Measurements from ENCODE around the gene DNAH7. TPM values are rescaled to one million over a fixed set of nuclear protein-coding genes. Genes with fewer than 3 reads are reported as not detected.

The DNAH7 gene
- total RNA-seq, 1 experiment from 2014 or later: 0.09 TPM

DNA sequence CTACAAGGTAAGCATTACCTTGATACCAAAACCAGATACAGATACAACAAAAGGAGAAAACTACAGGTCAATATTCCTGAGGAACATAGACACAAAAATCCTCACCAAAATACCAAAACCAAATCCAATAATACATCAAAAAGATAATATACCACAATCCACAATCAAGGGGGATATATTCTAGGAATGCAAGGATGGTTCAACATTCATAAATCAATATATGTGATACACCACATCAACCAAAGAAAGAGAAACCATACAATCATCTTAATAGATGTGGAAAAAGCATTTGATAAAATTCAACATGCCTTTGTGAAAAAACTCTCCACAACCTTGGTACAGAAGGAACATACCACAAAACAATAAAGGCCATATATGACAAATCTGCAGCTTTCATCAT lies 28.4 kb downstream of the DNAH7 start:
- no peaks in the 10 kb centered on the region for H3K23me2 ChIP-seq (ENCODE audit: insufficient read length, low read depth, low read length, poor library complexity, severe bottlenecking)
- no peaks in the 10 kb centered on the region for H3K27me3 ChIP-seq (ENCODE audit: insufficient read depth, low read length)
- Mint-ChIP-seq H3K27ac (no peak overlapping the region; a peak in 1 of 7 replicates), H3K4me3 (no peak overlapping the region), H3K9me3 (peaks cover 0 to 14% of the 10 kb centered on the region in 2 experiments; a peak in 4 of 5 replicates), H3K4me1 (no peaks in the 10 kb centered on the region), H3K36me3 (ENCODE audit: insufficient read depth in 1 of 3, low read depth in 3 of 3) (peaks cover 0 to 2% (median 0%) of the 10 kb centered on the region in 3 experiments; a peak in 1 of 7 replicates), H3K27me3 (ENCODE audit: low read depth) (no peaks in the 10 kb centered on the region)
- H3K79me1 ChIP-seq (ENCODE audit: insufficient read depth, low read depth, low read length, poor library complexity, severe bottlenecking): no peaks in the 10 kb centered on the region
- H2BK12ac ChIP-seq (ENCODE audit: insufficient read length, low read depth, low read length): no peak overlapping the region
- no peak overlapping the region for H3K4me2 ChIP-seq (ENCODE audit: insufficient read depth, insufficient read length, low read length)
- H3T11ph ChIP-seq (ENCODE audit: low read length): no peak overlapping the region
- no peak overlapping the region for H2AK5ac ChIP-seq (ENCODE audit: insufficient read length, low read length)
- no peak overlapping the region for H3K27ac ChIP-seq (ENCODE audit: insufficient read length, low read depth, low read length)
- H3K4me1 ChIP-seq (ENCODE audit: insufficient read depth, low read length): no peaks in the 10 kb centered on the region
- DNase-seq: no peak
- H4K91ac ChIP-seq (ENCODE audit: insufficient read length, low read depth, low read length): no peak overlapping the region
- no peak overlapping the region for H3K9ac ChIP-seq (ENCODE audit: extremely low read depth, insufficient read length, low read length)
- TF ChIP-seq, protein P1, sequence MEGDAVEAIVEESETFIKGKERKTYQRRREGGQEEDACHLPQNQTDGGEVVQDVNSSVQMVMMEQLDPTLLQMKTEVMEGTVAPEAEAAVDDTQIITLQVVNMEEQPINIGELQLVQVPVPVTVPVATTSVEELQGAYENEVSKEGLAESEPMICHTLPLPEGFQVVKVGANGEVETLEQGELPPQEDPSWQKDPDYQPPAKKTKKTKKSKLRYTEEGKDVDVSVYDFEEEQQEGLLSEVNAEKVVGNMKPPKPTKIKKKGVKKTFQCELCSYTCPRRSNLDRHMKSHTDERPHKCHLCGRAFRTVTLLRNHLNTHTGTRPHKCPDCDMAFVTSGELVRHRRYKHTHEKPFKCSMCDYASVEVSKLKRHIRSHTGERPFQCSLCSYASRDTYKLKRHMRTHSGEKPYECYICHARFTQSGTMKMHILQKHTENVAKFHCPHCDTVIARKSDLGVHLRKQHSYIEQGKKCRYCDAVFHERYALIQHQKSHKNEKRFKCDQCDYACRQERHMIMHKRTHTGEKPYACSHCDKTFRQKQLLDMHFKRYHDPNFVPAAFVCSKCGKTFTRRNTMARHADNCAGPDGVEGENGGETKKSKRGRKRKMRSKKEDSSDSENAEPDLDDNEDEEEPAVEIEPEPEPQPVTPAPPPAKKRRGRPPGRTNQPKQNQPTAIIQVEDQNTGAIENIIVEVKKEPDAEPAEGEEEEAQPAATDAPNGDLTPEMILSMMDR (conservative IDR thresholded peaks at IDR 0.05): no peak
- no peaks in the 10 kb centered on the region for H4K20me1 ChIP-seq (ENCODE audit: control insufficient read depth, insufficient read depth, insufficient read length)
- no peaks in the 10 kb centered on the region for H3K9me3 ChIP-seq (ENCODE audit: control insufficient read depth, low read depth, low read length)
- no peak overlapping the region for H3K14ac ChIP-seq (ENCODE audit: insufficient read depth, low read length)
- H4K8ac ChIP-seq (replicated peaks; ENCODE audit: insufficient read length, low read depth, low read length): no peak overlapping the region
- H2BK120ac ChIP-seq (ENCODE audit: low read depth, low read length, poor library complexity, severe bottlenecking): no peak overlapping the region
- H2BK20ac ChIP-seq (ENCODE audit: low read depth, low read length, poor library complexity, severe bottlenecking): no peak overlapping the region
- H3K23ac ChIP-seq (ENCODE audit: insufficient read length, low read depth, low read length): no peak overlapping the region
- H2BK15ac ChIP-seq (ENCODE audit: low read depth, low read length): no peak overlapping the region
- no peak overlapping the region for H3K18ac ChIP-seq (ENCODE audit: insufficient read length, low read depth, low read length)
- no peak overlapping the region for H4K5ac ChIP-seq (ENCODE audit: insufficient read length, low read depth, low read length)
- H2AFZ ChIP-seq (ENCODE audit: low read length): no peak overlapping the region
- no peak overlapping the region for H3K56ac ChIP-seq (ENCODE audit: insufficient read length, low read depth, low read length)
- H3K79me2 ChIP-seq (ENCODE audit: insufficient read depth, low read length): no peaks in the 10 kb centered on the region
- H3K4ac ChIP-seq (ENCODE audit: low read depth, low read length): no peak overlapping the region
- H2BK5ac ChIP-seq (ENCODE audit: insufficient read length, low read length): no peak overlapping the region

All from H9 (cell line).